GM21825 (cell line): ENCODE measurements around the gene FNIP1.
"Not testable (repeated sequence)": the region's sequence is repeated elsewhere in the genome, so short reads cannot be mapped to it uniquely, and the experiment has no call there.

ENCODE experiments used
- ATAC-seq: cut with Tn5 transposase; IDR thresholded peaks from one replicate; pipeline ENCODE4 v1.9.1; 2021; ENCODE audit warnings: mild to moderate bottlenecking, moderate library complexity; ENCODE audit not compliant: unreplicated experiment

Gene FNIP1

GRCh38 chr5:131754363-131754762 is 42.5 kb downstream of the FNIP1 start:
- no peak for ATAC-seq

GRCh38 chr5:131751506-131751905 is 45.3 kb downstream of the FNIP1 start:
- no peak for ATAC-seq

GRCh38 chr5:131749723-131750470 is 46.9 kb downstream of the FNIP1 start:
- no peak for ATAC-seq

GRCh38 chr5:131749138-131749537 is 47.7 kb downstream of the FNIP1 start:
- no peak for ATAC-seq

GRCh38 chr5:131747180-131748105 is 49.4 kb downstream of the FNIP1 start:
- peak; percentile 85 for ATAC-seq

GRCh38 chr5:131746423-131746822 is 50.4 kb downstream of the FNIP1 start:
- ATAC-seq: no peak

- no peak for ATAC-seq
Observed at GRCh38 chr5:131745703-131746102, 51.1 kb downstream of the FNIP1 start.

GRCh38 chr5:131745155-131745554 is 51.7 kb downstream of the FNIP1 start:
- no peak for ATAC-seq

- no peak for ATAC-seq
Observed at GRCh38 chr5:131740477-131740876, 56.3 kb downstream of the FNIP1 start.

GRCh38 chr5:131735393-131735792 is 61.4 kb downstream of the FNIP1 start:
- ATAC-seq: no peak

- not testable (repeated sequence) for ATAC-seq
Observed at GRCh38 chr5:131734939-131735338, 61.9 kb downstream of the FNIP1 start.

GRCh38 chr5:131729292-131729691 is 67.5 kb downstream of the FNIP1 start:
- not testable (repeated sequence) for ATAC-seq

GRCh38 chr5:131724089-131724488 is 72.7 kb downstream of the FNIP1 start:
- ATAC-seq: not testable (repeated sequence)

- ATAC-seq: no peak
Observed at GRCh38 chr5:131720714-131721113, 76.1 kb downstream of the FNIP1 start.

- no peak for ATAC-seq
Observed at GRCh38 chr5:131719564-131719963, 77.3 kb downstream of the FNIP1 start.

GRCh38 chr5:131718487-131719014 is 78.3 kb downstream of the FNIP1 start:
- no peak for ATAC-seq

GRCh38 chr5:131717164-131717563 is 79.7 kb downstream of the FNIP1 start:
- ATAC-seq: not testable (repeated sequence)

- no peak for ATAC-seq
Observed at GRCh38 chr5:131716650-131717049, 80.2 kb downstream of the FNIP1 start.

GRCh38 chr5:131710391-131710790 is 86.4 kb downstream of the FNIP1 start:
- no peak for ATAC-seq

GRCh38 chr5:131709043-131709442 is 87.8 kb downstream of the FNIP1 start:
- ATAC-seq: no peak

- no peak for ATAC-seq
Observed at GRCh38 chr5:131706281-131706680, 90.5 kb downstream of the FNIP1 start.

- no peak for ATAC-seq
Observed at GRCh38 chr5:131694926-131695325, 101.9 kb downstream of the FNIP1 start.
